Vagina (tissue), 2 donors: ENCODE data around the gene NAP1L5.

Experiments
- CTCF ChIP-seq, 3 experiments: fragments of 450-650 bp in 2 of 3; fragments of 200-600 bp in 1 of 3; sonication (generic) in 1 of 3; IDR thresholded peaks; one replicate each; pipeline ENCODE4 v1.5.1; 2017 to 2019; ENCODE audit warnings: antibody characterized with exemption in 3 of 3, mild to moderate bottlenecking in 2 of 3, moderate library complexity in 2 of 3
- POLR2A ChIP-seq, 2 donors: fragments of 450-650 bp; IDR thresholded peaks; one replicate each; pipeline ENCODE4 v1.6.1; 2017; ENCODE audit warnings: antibody characterized with exemption in 2 of 2, mild to moderate bottlenecking in 2 of 2, moderate library complexity in 2 of 2
- POLR2AphosphoS5 ChIP-seq, 2 donors: sonication (generic); formaldehyde crosslinking; IDR thresholded peaks; one replicate each; pipeline ENCODE4 v1.9.0; 2017; ENCODE audit warnings: antibody characterized with exemption in 2 of 2, mild to moderate bottlenecking in 2 of 2, low read depth in 1 of 2; ENCODE audit not compliant: insufficient read depth in 1 of 2

- no peak for TF ChIP-seq CTCF (IDR thresholded peaks at IDR 0.05)
- TF ChIP-seq POLR2A (IDR thresholded peaks at IDR 0.05): no peak
- TF ChIP-seq POLR2AphosphoS5 (IDR thresholded peaks at IDR 0.05; ENCODE audit: insufficient read depth in 1 of 2, low read depth in 1 of 2): no peak
Measured at GRCh38 chr4:88698519-88698918, 890 bp upstream of the NAP1L5 start.
